T-cell (primary cell): Measurements from ENCODE around the gene NELFCD. TPM values are rescaled to one million over a fixed set of nuclear protein-coding genes. Genes with fewer than 3 reads are reported as not detected.
A peak's percentile ranks its signal among the peaks of the same experiment; 100 is the strongest.

Source experiments
- ATAC-seq, 4 experiments: fragments of 200-7000 bp in 3 of 4; fragments of 150-1000 bp in 1 of 4; cut with Tn5 transposase; replicated peaks in 1 of 4; 1 replicate in 3 of 4; 2 replicates in 1 of 4; pipeline ENCODE4 v1.10.0; 2021; ENCODE audit warnings: moderate library complexity in 3 of 4, mild to moderate bottlenecking in 2 of 4, moderate number of reproducible peaks in 1 of 4
- CTCF ChIA-PET, 2 donors: fragments of 300-600 bp; sonication (Branson Sonifier 250); formaldehyde crosslinking; loops; one replicate each; lab custom pipeline; 2022; ENCODE audit warnings: antibody characterized with exemption in 2 of 2; lab: Charles Lee
- POLR2A ChIA-PET, 2 donors: fragments of 300-600 bp; sonication (Branson Sonifier 250); formaldehyde crosslinking; loops; one replicate each; lab custom pipeline; 2022; ENCODE audit warnings: antibody characterized with exemption in 2 of 2; lab: Charles Lee
- DNase-seq, 35 experiments: peaks; one replicate each; pipeline versions ENCODE4 v3.0.0 to v3.0.0-alpha.2; 2013 to 2023
- H3K27ac ChIP-seq: one replicate; pipeline ENCODE4 v1.5.1; 2013; ENCODE audit warnings: low read length
- H3K27me3 ChIP-seq, 2 experiments: replicated peaks in 1 of 2; 1 replicate in 1 of 2; 2 replicates in 1 of 2; pipeline versions ENCODE4 v1.6.1 to v1.7.0; 2013; ENCODE audit warnings: low read length in 1 of 2, mixed read lengths in 1 of 2; ENCODE audit not compliant: control insufficient read depth in 2 of 2, insufficient read depth in 2 of 2; ENCODE audit errors: extremely low read depth in 1 of 2
- H3K36me3 ChIP-seq, 2 donors: 1 replicate in 1 of 2; 2 replicates in 1 of 2; pipeline versions ENCODE4 v1.6.1 to v1.7.0; 2013; ENCODE audit warnings: low read length in 1 of 2; ENCODE audit not compliant: control insufficient read depth in 2 of 2, insufficient read depth in 1 of 2; ENCODE audit errors: extremely low read depth in 1 of 2
- H3K4me1 ChIP-seq, 2 experiments: 1 replicate in 1 of 2; 2 replicates in 1 of 2; pipeline versions ENCODE4 v1.6.1 to v1.7.0; 2013; ENCODE audit warnings: low read length in 2 of 2, mixed read lengths in 1 of 2; ENCODE audit not compliant: insufficient read depth in 2 of 2, control insufficient read depth in 1 of 2; ENCODE audit errors: extremely low read depth in 1 of 2
- H3K4me3 ChIP-seq, 2 donors: 1 replicate in 1 of 2; 2 replicates in 1 of 2; pipeline versions ENCODE4 v1.5.1 to v1.7.0; 2013; ENCODE audit warnings: mild to moderate bottlenecking in 2 of 2, low read length in 1 of 2, moderate library complexity in 1 of 2; ENCODE audit not compliant: control insufficient read depth in 1 of 2; ENCODE audit errors: extremely low read depth in 1 of 2
- H3K9me3 ChIP-seq: 2 replicates; pipeline ENCODE4 v1.7.0; 2013
- H3K27ac Mint-ChIP-seq, 2 donors: one replicate each; pipeline ENCODE4 v1.8.0; 2020 to 2021; ENCODE audit warnings: mild to moderate bottlenecking in 2 of 2, mixed read lengths in 2 of 2
- H3K27me3 Mint-ChIP-seq, 2 donors: one replicate each; pipeline ENCODE4 v1.8.0; 2021 to 2022; ENCODE audit warnings: mixed read lengths in 2 of 2
- H3K36me3 Mint-ChIP-seq: one replicate; pipeline ENCODE4 v1.8.0; 2021; ENCODE audit warnings: mixed read lengths
- H3K4me1 Mint-ChIP-seq, 3 donors: one replicate each; pipeline ENCODE4 v1.8.0; 2020 to 2022; ENCODE audit warnings: mixed read lengths in 3 of 3, mild to moderate bottlenecking in 1 of 3
- H3K4me3 Mint-ChIP-seq, 3 donors: one replicate each; pipeline ENCODE4 v1.8.0; 2020 to 2022; ENCODE audit warnings: mild to moderate bottlenecking in 3 of 3, mixed read lengths in 3 of 3, moderate library complexity in 3 of 3
- H3K9me3 Mint-ChIP-seq, 3 donors: one replicate each; pipeline ENCODE4 v1.8.0; 2020 to 2022; ENCODE audit warnings: mixed read lengths in 3 of 3
- WGBS: methylation state at CpG from one replicate; pipeline ENCODE4 v1.1.5; 2013; ENCODE audit warnings: missing lambda C conversion rate; ENCODE audit not compliant: insufficient coverage; 5-methylcytosine and 5-hydroxymethylcytosine counted together
- total RNA-seq, 35 experiments: library from RNA in 6 of 35; stranded (reverse) in 6 of 35; fragments of 120-200 nt in 1 of 35; gene quantifications; one replicate each; pipeline versions ENCODE4 v1.2.1 to v1.2.4 and lab custom pipeline; 2013 to 2026

Gene NELFCD
- total RNA-seq, 5 donors from 2014 or later (not counting 1 experiment from before 2014, with no cell fraction given): 72.6 to 95.4 (median 90.4) TPM

DNA sequence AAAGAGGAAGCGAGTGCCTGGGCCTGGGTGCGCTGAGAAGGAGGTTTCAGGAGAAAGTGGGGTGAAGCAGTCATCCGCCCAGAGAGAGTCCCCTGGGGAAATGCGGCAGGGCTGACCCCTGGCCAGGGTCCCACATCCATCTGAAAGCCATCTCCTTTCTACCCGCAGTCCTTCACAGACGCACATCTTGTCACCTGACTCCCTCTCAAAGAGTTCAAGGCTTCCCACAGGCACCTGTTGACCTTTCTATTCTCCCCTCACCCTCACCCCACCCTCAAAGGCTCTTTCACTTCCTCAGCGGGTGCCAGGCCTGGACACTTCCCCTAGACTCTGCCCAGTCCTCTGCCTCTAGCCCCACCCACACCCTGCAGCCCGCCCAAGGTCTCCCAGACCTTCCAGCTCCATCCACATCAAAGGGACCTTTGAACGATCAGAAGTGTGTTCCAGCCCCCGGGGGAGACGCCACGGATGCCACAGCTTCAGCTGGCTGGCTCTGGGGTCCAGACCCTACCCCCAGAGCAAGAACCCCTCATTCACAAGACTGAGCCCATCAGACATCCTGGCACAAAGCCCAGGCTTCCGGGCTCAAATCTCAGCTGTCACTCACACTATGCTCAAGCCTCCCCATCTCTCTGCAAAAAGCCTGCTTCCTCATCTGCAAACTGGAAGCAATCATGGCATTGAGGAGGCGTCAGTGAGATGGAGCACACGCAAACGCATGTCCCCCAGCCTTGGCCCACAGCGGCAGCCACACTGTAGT lies 23.9 kb downstream of the NELFCD start:
- no peaks in the 10 kb centered on the region for H3K9me3 Mint-ChIP-seq
- H3K27ac Mint-ChIP-seq: peak overlapping the region; percentile 90 to 92
- ATAC-seq: peak; percentile 39 to 70 (median 53)
- H3K27me3 Mint-ChIP-seq: no peaks in the 10 kb centered on the region
- Histone ChIP-seq H3K4me3 (peak overlapping the region; percentile 7 to 17), H3K27ac (peak overlapping the region; percentile 58), H3K4me1 (peaks cover 6 to 39% of the 10 kb centered on the region in 2 experiments), H3K36me3 (peaks cover 2 to 3% of the 10 kb centered on the region in 2 donors), H3K27me3 (peaks cover 0 to 8% of the 10 kb centered on the region in 2 experiments), H3K9me3 (no peaks in the 10 kb centered on the region)
- peaks cover 6% of the 10 kb centered on the region for H3K36me3 Mint-ChIP-seq
- peaks cover 42 to 43% (median 43%) of the 10 kb centered on the region in 3 donors for H3K4me1 Mint-ChIP-seq
- H3K4me3 Mint-ChIP-seq: peak overlapping the region; percentile 70 to 83 (median 71)
- CTCF ChIA-PET: interaction anchor here (0.6 to 1.0 kb wide), 2 partner anchors 27 to 206 kb away, joined by 3 read pairs; partner anchors contain the start of gene ATP5F1E (in 1 of the 2)
- DNase-seq: peak in 32 of 35 experiments; percentile 17 to 67 (median 39)
- POLR2A ChIA-PET: interaction anchor here in 1 of 2 donors (0.6 kb wide), 1 partner anchor 104 kb away, joined by 3 read pairs; no protein-coding TSS in a partner anchor
- WGBS: 24% methylated on average over 14 of the region's 17 CpGs

- 90% methylated on average over 2 of the region's 3 CpGs for WGBS
Measured at GRCh38 chr20:59005523-59006166, 24.6 kb downstream of the NELFCD start.

DNA sequence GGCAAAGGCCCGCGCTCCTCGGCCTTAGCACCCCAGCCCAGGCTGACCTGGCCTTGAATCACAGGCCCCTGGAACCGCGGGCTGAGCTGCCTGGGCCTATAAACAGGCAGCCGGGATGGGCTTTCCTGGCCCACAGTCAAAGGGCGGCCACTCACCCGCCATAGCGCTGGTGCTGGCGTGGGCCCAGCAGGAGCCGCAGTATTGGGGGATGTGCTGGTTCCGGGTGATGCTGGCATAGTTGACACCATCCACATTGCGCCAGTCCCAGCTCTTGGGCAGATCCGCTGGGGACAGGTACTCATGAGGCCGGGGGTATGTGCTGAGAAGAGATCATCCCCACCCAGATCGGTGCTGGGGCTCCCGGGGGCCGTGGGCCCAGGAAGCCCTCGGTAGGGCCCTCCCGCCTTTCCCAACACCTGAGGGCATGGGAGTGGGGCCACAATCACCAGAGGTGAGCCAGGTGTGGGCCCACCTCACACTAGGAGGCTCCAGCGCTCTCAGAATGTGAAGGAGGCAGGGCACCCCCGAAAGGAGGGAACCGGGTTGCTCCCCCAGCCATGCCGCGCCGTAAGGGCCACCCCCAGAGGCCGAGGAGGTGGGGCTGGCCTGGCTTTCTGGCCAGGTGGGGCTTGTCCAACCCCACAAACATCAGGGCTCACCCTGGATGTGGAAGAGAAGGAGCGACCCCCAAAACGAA lies 25.3 kb downstream of the NELFCD start:
- Histone ChIP-seq H3K27ac (peak overlapping the region; percentile 32), H3K9me3 (no peaks in the 10 kb centered on the region), H3K36me3 (peaks cover 0 to 3% of the 10 kb centered on the region in 2 donors), H3K4me1 (peaks cover 6 to 39% of the 10 kb centered on the region in 2 experiments), H3K27me3 (peaks cover 0 to 8% of the 10 kb centered on the region in 2 experiments), H3K4me3 (peak overlapping the region; percentile 35 to 51)
- no peak for DNase-seq
- WGBS: 70% methylated on average over 24 of the region's 29 CpGs
- peak in 3 of 4 experiments; percentile 5 to 18 (median 12) for ATAC-seq
- Mint-ChIP-seq H3K4me3 (peak overlapping the region; percentile 70 to 83 (median 71)), H3K9me3 (no peaks in the 10 kb centered on the region), H3K27ac (peak overlapping the region in 1 of 2 donors; percentile 90), H3K27me3 (no peaks in the 10 kb centered on the region), H3K36me3 (peaks cover 6% of the 10 kb centered on the region), H3K4me1 (peaks cover 45 to 46% (median 45%) of the 10 kb centered on the region in 3 donors)
- ChIA-PET POLR2A (no interaction called here), CTCF (interaction anchor here in 1 of 2 donors (1.0 kb wide), 1 partner anchor 26 kb away, joined by 3 read pairs; the partner anchor contains the start of gene ATP5F1E)

More at GRCh38 chr20:59005523-59006166, 24.6 kb downstream of the NELFCD start:
- ChIA-PET POLR2A (no interaction called here), CTCF (interaction anchor here (0.6 to 1.0 kb wide), 2 partner anchors 26 to 206 kb away, joined by 3 read pairs; partner anchors contain the start of gene ATP5F1E (in 1 of the 2))
- peaks cover 42 to 43% (median 43%) of the 10 kb centered on the region in 3 donors for H3K4me1 Mint-ChIP-seq
- H3K9me3 Mint-ChIP-seq: no peaks in the 10 kb centered on the region
- Histone ChIP-seq H3K4me1 (peaks cover 6 to 39% of the 10 kb centered on the region in 2 experiments), H3K27me3 (peaks cover 0 to 8% of the 10 kb centered on the region in 2 experiments), H3K9me3 (no peaks in the 10 kb centered on the region), H3K27ac (peak overlapping the region; percentile 32), H3K4me3 (peak overlapping the region in 1 of 2 donors; percentile 51), H3K36me3 (peaks cover 0 to 3% of the 10 kb centered on the region in 2 donors)
- H3K27me3 Mint-ChIP-seq: no peaks in the 10 kb centered on the region
- DNase-seq: no peak
- peaks cover 6% of the 10 kb centered on the region for H3K36me3 Mint-ChIP-seq
- ATAC-seq: no peak
- peak overlapping the region; percentile 90 to 92 for H3K27ac Mint-ChIP-seq
- peak overlapping the region; percentile 70 to 83 (median 71) for H3K4me3 Mint-ChIP-seq

DNA sequence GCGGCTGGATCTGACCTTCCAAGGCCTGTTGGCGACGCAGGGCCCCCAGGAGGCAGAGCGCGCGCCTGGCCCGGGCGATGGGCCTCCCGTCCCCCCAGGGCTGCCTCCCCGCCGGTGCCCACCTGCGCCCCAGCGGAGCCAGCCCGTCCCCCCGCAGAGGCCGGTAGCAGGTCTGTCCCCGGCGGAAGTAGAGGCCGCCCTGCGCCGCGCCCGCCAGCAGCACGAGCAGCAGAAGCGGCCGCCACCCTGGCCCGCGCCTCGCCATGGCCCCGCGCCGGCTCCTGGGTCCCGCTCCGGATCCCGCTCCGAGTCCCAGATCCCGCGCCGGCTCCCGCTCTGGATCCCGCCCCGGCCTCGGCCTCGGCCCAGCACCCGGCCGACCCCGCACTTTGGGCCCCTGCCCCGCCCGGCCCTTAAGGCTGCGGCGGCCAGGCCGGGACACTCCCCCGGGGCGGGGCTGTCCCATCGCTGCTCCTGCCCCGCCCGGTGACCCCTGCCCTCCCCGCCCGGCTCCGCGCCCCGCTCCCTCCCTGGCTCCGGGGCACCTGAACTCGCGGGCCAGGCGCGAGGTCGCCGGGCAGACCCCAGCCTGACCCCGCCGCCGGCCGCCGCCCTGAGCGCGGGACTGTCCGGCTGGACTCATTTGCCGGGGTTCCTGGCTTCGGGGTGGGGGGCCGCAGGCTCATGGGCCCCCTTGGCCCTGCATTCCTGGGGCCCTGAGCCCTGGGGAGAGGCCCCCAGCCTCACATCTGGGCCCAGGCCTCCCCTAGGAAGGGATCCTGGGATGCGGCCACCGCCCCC lies 26.0 kb downstream of the NELFCD start, which contains the start of gene CTSZ:
TSS of gene CTSZ (minus strand) at position 391 of the 801 bp plus-strand sequence. CDS start at position 265, 126 bp downstream.
- Histone ChIP-seq H3K27ac (no peak within 1 kb of the TSS), H3K4me1 (peaks cover 6 to 39% of the 10 kb centered on the region in 2 experiments)

GRCh38 chr20:59007665-59008511 lies 26.8 kb downstream of the NELFCD start:
- peak overlapping the region; percentile 65 to 81 (median 76) for H3K4me3 Mint-ChIP-seq
- peaks cover 0 to 8% of the 10 kb centered on the region in 2 experiments for H3K27me3 ChIP-seq

More for the DNA sequence above, 26.0 kb downstream of the NELFCD start, which contains the start of gene CTSZ:
- Histone ChIP-seq H3K27me3 (peaks cover 0 to 8% of the 10 kb centered on the region in 2 experiments), H3K36me3 (no peaks in the 10 kb centered on the region), H3K4me3 (peak within 1 kb of the TSS; percentile 35 to 51), H3K9me3 (no peaks in the 10 kb centered on the region)
- ChIA-PET POLR2A (no interaction called here), CTCF (no interaction called here)
- Mint-ChIP-seq H3K27ac (peak within 1 kb of the TSS; percentile 67 to 90), H3K27me3 (no peaks in the 10 kb centered on the region), H3K4me1 (peaks cover 49 to 51% (median 51%) of the 10 kb centered on the region in 3 donors), H3K9me3 (no peaks in the 10 kb centered on the region), H3K36me3 (peaks cover 3% of the 10 kb centered on the region), H3K4me3 (peak within 1 kb of the TSS; percentile 70 to 83 (median 81))
- 4% methylated on average over 71 of the region's 82 CpGs for WGBS
- peak; percentile 62 to 76 (median 68) for ATAC-seq
- DNase-seq: peak in 17 of 35 experiments; percentile 11 to 53 (median 30)

More at GRCh38 chr20:59007665-59008511, 26.8 kb downstream of the NELFCD start:
- 86% methylated on average over 16 of the region's 24 CpGs for WGBS
- DNase-seq (peak in 2 of 35 experiments; percentile 14 to 49), ATAC-seq (no peak)
- peaks cover 41 to 50% (median 49%) of the 10 kb centered on the region in 3 donors for H3K4me1 Mint-ChIP-seq
- Histone ChIP-seq H3K4me3 (peak overlapping the region in 1 of 2 donors; percentile 23), H3K4me1 (peaks cover 6 to 37% of the 10 kb centered on the region in 2 experiments), H3K9me3 (no peaks in the 10 kb centered on the region), H3K27ac (no peak overlapping the region), H3K36me3 (no peaks in the 10 kb centered on the region)
- ChIA-PET CTCF (interaction anchor here in 1 of 2 donors (1.3 kb wide), 1 partner anchor 215 kb away, joined by 3 read pairs; no protein-coding TSS in a partner anchor), POLR2A (interaction anchor here (0.6 to 1.2 kb wide), 2 partner anchors 25 to 230 kb away, joined by 3 to 4 read pairs; partner anchors contain the start of gene ATP5F1E (in 1 of the 2))
- no peaks in the 10 kb centered on the region for H3K27me3 Mint-ChIP-seq
- peak overlapping the region; percentile 44 to 67 for H3K27ac Mint-ChIP-seq
- H3K36me3 Mint-ChIP-seq: peaks cover 3% of the 10 kb centered on the region
- no peaks in the 10 kb centered on the region for H3K9me3 Mint-ChIP-seq
